GM12878 (cell line): ENCODE results near the gene NEURL3. TPM values are rescaled to one million over a fixed set of nuclear protein-coding genes. Genes with fewer than 3 reads are reported as not detected.

ENCODE experiments used
- ATAC-seq: fragments of 200-7000 bp; cut with Tn5 transposase; 3 replicates; pipeline ENCODE4 v1.9.1; 2020; ENCODE audit warnings: mild to moderate bottlenecking, moderate library complexity
- BruUV-seq: library from RNA; stranded (reverse); fragments of 400-500 nt; replicated peaks from 2 replicates; lab custom pipeline; 2021; lab: Mats Ljungman, UMichigan
- CTCF ChIA-PET: fragments of 300-600 bp; sonication (Branson Sonifier 250); formaldehyde crosslinking; extraction: SDS; loops from one replicate; lab custom pipeline; 2021; ENCODE audit warnings: inconsistent platforms; lab: Yijun Ruan, JAX
- POLR2A ChIA-PET: fragments of 350-600 bp; formaldehyde crosslinking; extraction: SDS; loops from one replicate; lab custom pipeline; 2021; ENCODE audit warnings: inconsistent platforms; lab: Charles Lee
- RAD21 ChIA-PET: fragments of 300-600 bp; sonication (Branson Sonifier 250); formaldehyde crosslinking; loops from one replicate; lab custom pipeline; 2023; ENCODE audit warnings: antibody characterized with exemption; ENCODE audit not compliant: unreplicated experiment; lab: Charles Lee
- SMC1A ChIA-PET: fragments of 300-600 bp; sonication (Branson Sonifier 250); formaldehyde crosslinking; loops from one replicate; lab custom pipeline; 2023; ENCODE audit not compliant: unreplicated experiment, uncharacterized antibody; lab: Charles Lee
- DNase-seq: peaks from one replicate; pipeline ENCODE4 v3.0.0-alpha.2; 2011; ENCODE audit warnings: low read depth, low spot score
- FAIRE-seq: peaks from 3 replicates; lab custom pipeline; 2011; peaks lifted over from hg19 to GRCh38; lab: Jason Lieb, UNC
- H2AFZ ChIP-seq: 2 replicates; pipeline ENCODE4 v1.6.0; 2011; ENCODE audit warnings: low read depth, low read length, control low read depth; ENCODE audit not compliant: control insufficient read depth
- H3K27ac ChIP-seq: 2 replicates; pipeline ENCODE4 v1.5.1; 2011; ENCODE audit warnings: control low read depth; ENCODE audit not compliant: control insufficient read depth, insufficient read depth
- H3K27me3 ChIP-seq, 2 experiments: replicated peaks in 1 of 2; 2 replicates each; pipeline versions ENCODE4 v1.6.0 to v1.6.1; 2011; ENCODE audit warnings: low read length in 1 of 2; ENCODE audit not compliant: control insufficient read depth in 2 of 2, insufficient read depth in 2 of 2
- H3K36me3 ChIP-seq, 2 experiments: 2 replicates each; pipeline ENCODE4 v1.5.1; 2011; ENCODE audit warnings: low read length in 1 of 2; ENCODE audit not compliant: control insufficient read depth in 2 of 2, insufficient read depth in 2 of 2
- H3K4me1 ChIP-seq: 2 replicates; pipeline ENCODE4 v1.6.1; 2011; ENCODE audit warnings: mild to moderate bottlenecking, low read length, moderate library complexity, mixed read lengths; ENCODE audit not compliant: control insufficient read depth, insufficient read depth
- H3K4me2 ChIP-seq: 2 replicates; pipeline ENCODE4 v1.6.0; 2011; ENCODE audit warnings: control low read depth; ENCODE audit not compliant: control insufficient read depth, insufficient read depth
- H3K4me3 ChIP-seq: fragments of 200-600 bp; sonication (generic); 2 replicates; pipeline ENCODE4 v1.5.1; 2016
- H3K79me2 ChIP-seq: 2 replicates; pipeline ENCODE4 v1.6.0; 2011; ENCODE audit warnings: low read length; ENCODE audit not compliant: control insufficient read depth, insufficient read depth
- H3K9ac ChIP-seq: 2 replicates; pipeline ENCODE4 v1.8.0; 2011; ENCODE audit warnings: low read length, control low read depth, mixed read lengths; ENCODE audit not compliant: control insufficient read depth, insufficient read depth
- H3K9me3 ChIP-seq: replicated peaks from 3 replicates; pipeline ENCODE4 v1.5.1; 2011; ENCODE audit warnings: mild to moderate bottlenecking, low read length; ENCODE audit not compliant: control insufficient read depth, insufficient read depth
- H4K20me1 ChIP-seq: 2 replicates; pipeline ENCODE4 v1.6.0; 2011; ENCODE audit not compliant: control insufficient read depth, insufficient read depth
- ASH2L ChIP-seq: fragments of 300-600, 200-600 bp; sonication (generic); IDR thresholded peaks from 2 replicates; pipeline ENCODE4 v1.6.1; 2017; ENCODE audit warnings: low read depth, mild to moderate bottlenecking, borderline replicate concordance
- BCL11A ChIP-seq: IDR thresholded peaks from 2 replicates; pipeline ENCODE4 v1.6.1; 2011; ENCODE audit warnings: low read depth, low read length
- BHLHE40 ChIP-seq, 2 experiments: fragments of 450-650 bp in 1 of 2; IDR thresholded peaks; 2 replicates each; pipeline ENCODE4 v1.6.1; 2011 to 2017; ENCODE audit warnings: low read depth in 2 of 2, borderline replicate concordance in 1 of 2, improper control_type of control experiment in 1 of 2, low read length in 1 of 2, mild to moderate bottlenecking in 1 of 2
- CBX5 ChIP-seq: sonication (generic); IDR thresholded peaks from 2 replicates; pipeline ENCODE4 v1.6.1; 2016; ENCODE audit warnings: low read depth, moderate library complexity, mild to moderate bottlenecking, inconsistent platforms
- CEBPB ChIP-seq, 2 experiments: fragments of 150-350 bp in 1 of 2; IDR thresholded peaks; 2 replicates each; pipeline ENCODE4 v1.6.1; 2012 to 2014; ENCODE audit warnings: low read depth in 2 of 2, low read length in 2 of 2, borderline replicate concordance in 1 of 2, inconsistent platforms in 1 of 2
- CHD2 ChIP-seq: IDR thresholded peaks from 2 replicates; pipeline ENCODE4 v1.6.1; 2011; ENCODE audit warnings: low read depth, low read length, improper control_type of control experiment, borderline replicate concordance
- CHD4 ChIP-seq: fragments of 200-600 bp; sonication (generic); IDR thresholded peaks from 2 replicates; pipeline ENCODE4 v1.6.1; 2016; ENCODE audit warnings: mild to moderate bottlenecking
- CREM ChIP-seq: IDR thresholded peaks from 2 replicates; pipeline ENCODE4 v1.6.1; 2014; ENCODE audit warnings: antibody characterized with exemption, low read depth
- EGR1 ChIP-seq, 2 experiments: IDR thresholded peaks; 1 replicate in 1 of 2; 2 replicates in 1 of 2; pipeline ENCODE4 v1.6.1; 2011 to 2012; ENCODE audit warnings: low read depth in 2 of 2, low read length in 2 of 2, borderline replicate concordance in 1 of 2, mild to moderate bottlenecking in 1 of 2, moderate library complexity in 1 of 2
- ETV6 ChIP-seq, 2 experiments: fragments of 450-650 bp in 1 of 2; IDR thresholded peaks in 1 of 2; conservative IDR thresholded peaks in 1 of 2; 2 replicates each; pipeline ENCODE4 v1.6.1; 2014; ENCODE audit warnings: antibody characterized with exemption in 1 of 2, borderline replicate concordance in 1 of 2, low read depth in 1 of 2, mild to moderate bottlenecking in 1 of 2, moderate library complexity in 1 of 2
- FOS ChIP-seq: IDR thresholded peaks from 3 replicates; pipeline ENCODE4 v1.6.1; 2011; ENCODE audit warnings: borderline replicate concordance; ENCODE audit not compliant: insufficient read length; ENCODE audit errors: extremely low read depth
- HCFC1 ChIP-seq: fragments of 150-350 bp; IDR thresholded peaks from 2 replicates; pipeline ENCODE4 v1.6.1; 2014; ENCODE audit warnings: low read length
- SMAD5 ChIP-seq: IDR thresholded peaks from 2 replicates; pipeline ENCODE4 v1.6.1; 2016; ENCODE audit warnings: antibody characterized with exemption, low read depth
- SMARCA5 ChIP-seq: fragments of 450-650 bp; IDR thresholded peaks from 2 replicates; pipeline ENCODE4 v1.6.1; 2017; ENCODE audit warnings: mild to moderate bottlenecking
- SPI1 ChIP-seq: IDR thresholded peaks from 2 replicates; pipeline ENCODE4 v1.6.1; 2011; ENCODE audit warnings: low read depth, mild to moderate bottlenecking, low read length, moderate library complexity, borderline replicate concordance; ENCODE audit not compliant: insufficient read depth
- TBL1XR1 ChIP-seq: IDR thresholded peaks from 2 replicates; pipeline ENCODE4 v1.6.1; 2012; ENCODE audit warnings: low read depth, low read length, improper control_type of control experiment
- ZNF207 ChIP-seq: fragments of 450-650 bp; IDR thresholded peaks from 2 replicates; pipeline ENCODE4 v1.6.1; 2014; ENCODE audit warnings: antibody characterized with exemption, mild to moderate bottlenecking, borderline replicate concordance
- ZNF622 ChIP-seq: fragments of 450-650 bp; IDR thresholded peaks from 2 replicates; pipeline ENCODE4 v1.6.1; 2017; ENCODE audit warnings: mild to moderate bottlenecking, inconsistent platforms
- WGBS: methylation state at CpG from one replicate; pipeline ENCODE4 v1.1.6; 2016; ENCODE audit warnings: low lambda C conversion rate; ENCODE audit not compliant: insufficient replicate concordance, insufficient coverage; ENCODE audit errors: missing lambda C conversion rate; 5-methylcytosine and 5-hydroxymethylcytosine counted together
- in situ Hi-C: fragments of 300-500 bp; cut with MboI; formaldehyde crosslinking; loops from 9 replicates; pipeline ENCODE4 v1.14.3; 2018; ENCODE audit warnings: mixed read lengths
- intact Hi-C: fragments of 100-400 bp; cut with micrococcal nuclease; formaldehyde crosslinking; loops from one replicate; pipeline ENCODE4 v1.14.2; 2022; ENCODE audit not compliant: unreplicated experiment
- polyA plus RNA-seq, 11 experiments: library from polyadenylated mRNA; depleted of rRNA in 4 of 11; unstranded in 6 of 11; stranded (reverse) in 5 of 11; fragments of >200 nt; fragmentation: Nextera tagmentation in 4 of 11; fragmentation: Illumina TruSeq in 1 of 11; extraction: Ambion mirVana in 4 of 11; extraction: Trizol in 1 of 11; gene quantifications; 1 replicate in 1 of 11; 2 replicates in 10 of 11; pipeline versions ENCODE4 v1.2.1 to v1.2.3, GENCODE V29; 2011 to 2016; ENCODE audit warnings: inconsistent platforms in 2 of 11, missing spikeins in 2 of 11, low read depth in 1 of 11
- total RNA-seq, 4 experiments: library from RNA; depleted of rRNA in 3 of 4; stranded (reverse); fragments of >200 nt in 3 of 4; fragmentation: Illumina TruSeq in 1 of 4; extraction: Trizol in 1 of 4; gene quantifications; 2 replicates each; pipeline versions ENCODE4 v1.2.1 to v1.2.3, GENCODE V29; 2013 to 2021
- TF ChIP-seq, protein P1 (sequence below): IDR thresholded peaks from 2 replicates; pipeline ENCODE4 v1.6.1; 2011; ENCODE audit warnings: borderline replicate concordance, low read depth, mild to moderate bottlenecking, moderate library complexity, mixed read lengths, low read length; ENCODE audit not compliant: insufficient read depth; ENCODE audit errors: extremely low read length
- TF ChIP-seq, protein P2 (sequence below): fragments of 450-650 bp; IDR thresholded peaks from 2 replicates; pipeline ENCODE4 v1.6.1; 2017; ENCODE audit warnings: mild to moderate bottlenecking, low read depth, inconsistent platforms; ENCODE audit not compliant: poor library complexity, severe bottlenecking

NEURL3 gene
- total and polyA plus RNA-seq, 10 of the 15 experiments (the other 5 are each of a cell fraction or from before 2014, with no cell fraction given) = 0.03 to 6.3 (median 0.47) TPM

DNA sequence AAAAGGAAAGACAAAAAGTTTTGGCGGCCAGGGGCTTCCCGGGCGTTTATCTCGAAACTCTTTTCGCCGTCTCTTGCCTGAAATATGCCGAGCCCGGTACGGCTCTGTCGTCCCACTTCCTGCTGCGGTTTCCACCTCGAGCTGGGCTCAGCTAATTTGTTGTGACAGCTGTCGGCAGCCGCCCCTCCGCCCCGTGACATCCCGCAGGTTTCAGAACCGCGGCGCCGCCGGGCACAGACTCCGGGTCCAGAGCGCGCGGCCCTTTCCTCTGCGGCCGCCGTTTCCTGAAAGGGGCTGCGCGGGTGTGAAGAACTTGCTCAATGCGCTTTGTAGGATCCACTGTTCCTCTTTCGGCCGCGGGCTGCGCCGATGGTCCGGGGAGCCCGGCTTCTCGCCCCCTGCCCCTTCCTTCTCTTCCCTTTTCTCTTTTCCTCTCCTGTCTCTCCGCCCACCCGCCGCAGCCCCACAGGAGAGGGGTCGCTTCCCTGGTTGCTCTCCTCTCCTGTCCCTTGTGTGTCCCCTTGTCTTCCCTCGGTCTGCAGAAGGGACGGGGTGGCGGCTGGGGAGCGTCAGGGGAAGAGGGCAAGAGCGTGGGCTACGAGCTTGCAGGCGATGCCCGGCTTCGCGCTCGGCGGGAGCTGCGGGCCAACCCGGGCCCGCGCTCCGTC lies 32.0 kb upstream of the NEURL3 start:
- H3K79me2 ChIP-seq = peaks cover 62% of the 10 kb centered on the region
- FAIRE-seq (peak; percentile 23), DNase-seq (peak; percentile 66), ATAC-seq (peak; percentile 62)
- peak overlapping the region; percentile 92 for H3K27ac ChIP-seq
- no peaks in the 10 kb centered on the region; the same call in 2 of the 3 replicates for H3K9me3 ChIP-seq
- intact Hi-C loops (loop anchor here (5.0 to 10.0 kb wide), 3 partner anchors 200 to 428 kb away; partner anchors contain the start of genes CNNM4 and NCAPH), in situ Hi-C loops (no loop called here)
- BruUV-seq = TSS peak; percentile 54
- no peak overlapping the region for H2AFZ ChIP-seq
- under 1% methylated on average over 55 of the region's 61 CpGs for WGBS
- peak overlapping the region; percentile 91 for H3K9ac ChIP-seq
- peak overlapping the region; percentile 92 for H3K4me2 ChIP-seq
- peak overlapping the region; percentile 94 for H3K4me3 ChIP-seq
- ChIA-PET CTCF (interaction anchor here (0.8 to 8.1 kb wide), 6 partner anchors 9 to 226 kb away, joined by 3 to 64 read pairs (median 4); no protein-coding TSS in a partner anchor), POLR2A (interaction anchor here (0.5 to 8.1 kb wide), 9 partner anchors 8 to 348 kb away, joined by 3 to 106 read pairs (median 4); no protein-coding TSS in a partner anchor), RAD21 (interaction anchor here (1.1 to 3.9 kb wide), 7 partner anchors 10 to 337 kb away, joined by 3 to 35 read pairs (median 6); no protein-coding TSS in a partner anchor), SMC1A (interaction anchor here (1.7 to 6.2 kb wide), 4 partner anchors 10 to 130 kb away, joined by 5 to 48 read pairs (median 10); no protein-coding TSS in a partner anchor)
- peaks cover 14% of the 10 kb centered on the region for H4K20me1 ChIP-seq
- peaks cover 4 to 14% of the 10 kb centered on the region in 2 experiments; a peak in 3 of 4 replicates for H3K36me3 ChIP-seq
- H3K27me3 ChIP-seq = no peaks in the 10 kb centered on the region
- peaks cover 38% of the 10 kb centered on the region for H3K4me1 ChIP-seq
- no peak for TF ChIP-seq CEBPB (IDR thresholded peaks at IDR 0.05; ENCODE audit: borderline replicate concordance in 1 of 2, low read depth in 2 of 2, low read length in 2 of 2)
- TF ChIP-seq, protein P1, sequence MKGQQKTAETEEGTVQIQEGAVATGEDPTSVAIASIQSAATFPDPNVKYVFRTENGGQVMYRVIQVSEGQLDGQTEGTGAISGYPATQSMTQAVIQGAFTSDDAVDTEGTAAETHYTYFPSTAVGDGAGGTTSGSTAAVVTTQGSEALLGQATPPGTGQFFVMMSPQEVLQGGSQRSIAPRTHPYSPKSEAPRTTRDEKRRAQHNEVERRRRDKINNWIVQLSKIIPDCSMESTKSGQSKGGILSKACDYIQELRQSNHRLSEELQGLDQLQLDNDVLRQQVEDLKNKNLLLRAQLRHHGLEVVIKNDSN = no peak
- 0 out of 2 replicates have a peak, but pooled peaks have one; percentile 1 for TF ChIP-seq SMARCA5
- peak; percentile 85; the same call in 1 of the 2 replicates for TF ChIP-seq TBL1XR1
- TF ChIP-seq, protein P2, sequence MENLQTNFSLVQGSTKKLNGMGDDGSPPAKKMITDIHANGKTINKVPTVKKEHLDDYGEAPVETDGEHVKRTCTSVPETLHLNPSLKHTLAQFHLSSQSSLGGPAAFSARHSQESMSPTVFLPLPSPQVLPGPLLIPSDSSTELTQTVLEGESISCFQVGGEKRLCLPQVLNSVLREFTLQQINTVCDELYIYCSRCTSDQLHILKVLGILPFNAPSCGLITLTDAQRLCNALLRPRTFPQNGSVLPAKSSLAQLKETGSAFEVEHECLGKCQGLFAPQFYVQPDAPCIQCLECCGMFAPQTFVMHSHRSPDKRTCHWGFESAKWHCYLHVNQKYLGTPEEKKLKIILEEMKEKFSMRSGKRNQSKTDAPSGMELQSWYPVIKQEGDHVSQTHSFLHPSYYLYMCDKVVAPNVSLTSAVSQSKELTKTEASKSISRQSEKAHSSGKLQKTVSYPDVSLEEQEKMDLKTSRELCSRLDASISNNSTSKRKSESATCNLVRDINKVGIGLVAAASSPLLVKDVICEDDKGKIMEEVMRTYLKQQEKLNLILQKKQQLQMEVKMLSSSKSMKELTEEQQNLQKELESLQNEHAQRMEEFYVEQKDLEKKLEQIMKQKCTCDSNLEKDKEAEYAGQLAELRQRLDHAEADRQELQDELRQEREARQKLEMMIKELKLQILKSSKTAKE = peak; percentile 84
- TF ChIP-seq CREM = peak; percentile 53
- peak; percentile 54; the same call in 1 of the 2 replicates for TF ChIP-seq BCL11A
- TF ChIP-seq CBX5 = no peak
- no peak for TF ChIP-seq SMAD5
- TF ChIP-seq CHD4 = no peak
- no peak for TF ChIP-seq ZNF207
- TF ChIP-seq ASH2L = no peak
- TF ChIP-seq ZNF622 = no peak
- peak in 1 of 2 experiments; percentile 62; a peak in 1 of 3 replicates for TF ChIP-seq EGR1 (IDR thresholded peaks at IDR 0.05; ENCODE audit: borderline replicate concordance in 1 of 2, low read depth in 2 of 2, low read length in 2 of 2)
- TF ChIP-seq FOS = no peak
- peak in 1 of 2 experiments; percentile 90; a peak in 2 of 4 replicates for TF ChIP-seq ETV6 (conservative IDR thresholded peaks at IDR 0.05 in 1 of 2, IDR thresholded peaks at IDR 0.05 in 1 of 2; ENCODE audit: borderline replicate concordance in 1 of 2, low read depth in 1 of 2)
- TF ChIP-seq CHD2 = peak; percentile 61; the same call in 1 of the 2 replicates
- no peak for TF ChIP-seq HCFC1
- peak; percentile 78 to 87 for TF ChIP-seq BHLHE40 (IDR thresholded peaks at IDR 0.05; ENCODE audit: borderline replicate concordance in 1 of 2, low read depth in 2 of 2, low read length in 1 of 2)
- TF ChIP-seq SPI1 = peak; percentile 66; the same call in 1 of the 2 replicates
